ENCODE results near the gene STC2. TPM values are rescaled to one million over a fixed set of nuclear protein-coding genes. Genes with fewer than 3 reads are reported as not detected.

Gene STC2
- total and polyA plus RNA-seq, 10 of the 15 experiments (the other 5 are each of a cell fraction or from before 2014, with no cell fraction given): 0.05 to 4.8 (median 2.0) TPM

- Histone ChIP-seq H3K36me3 (ENCODE audit: control insufficient read depth in 2 of 2, insufficient read depth in 2 of 2, low read length in 1 of 2) (no peaks in the 10 kb centered on the region), H4K20me1 (ENCODE audit: control insufficient read depth, insufficient read depth) (no peaks in the 10 kb centered on the region), H2AFZ (ENCODE audit: control insufficient read depth, low read depth, low read length) (no peak overlapping the region), H3K4me3 (no peak overlapping the region), H3K4me2 (ENCODE audit: control insufficient read depth, insufficient read depth) (no peak overlapping the region), H3K79me2 (ENCODE audit: control insufficient read depth, insufficient read depth, low read length) (no peaks in the 10 kb centered on the region), H3K27ac (ENCODE audit: control insufficient read depth, insufficient read depth) (no peak overlapping the region), H3K27me3 (replicated peaks in 1 of 2; ENCODE audit: control insufficient read depth in 2 of 2, insufficient read depth in 2 of 2, low read length in 1 of 2) (peaks cover 0 to 2% of the 10 kb centered on the region in 2 experiments; a peak in 2 of 4 replicates), H3K4me1 (ENCODE audit: control insufficient read depth, insufficient read depth, low read length) (peaks cover 26% of the 10 kb centered on the region), H3K9ac (ENCODE audit: control insufficient read depth, insufficient read depth, low read length) (no peak overlapping the region), H3K9me3 (replicated peaks; ENCODE audit: control insufficient read depth, insufficient read depth, low read length) (no peaks in the 10 kb centered on the region)
- FAIRE-seq: no peak
- ATAC-seq: no peak
- BruUV-seq (replicated peaks): no TSS peak
- ChIA-PET CTCF (interaction anchor here (0.8 to 5.9 kb wide), 5 partner anchors 9 to 317 kb away, joined by 3 to 79 read pairs (median 5); partner anchors contain the start of gene STC2), POLR2A (interaction anchor here (0.5 kb wide), 1 partner anchor 271 kb away, joined by 3 read pairs; no protein-coding TSS in a partner anchor), SMC1A (ENCODE audit: uncharacterized antibody, unreplicated experiment) (interaction anchor here (0.6 to 5.3 kb wide), 5 partner anchors 20 to 318 kb away, joined by 3 to 29 read pairs (median 3); no protein-coding TSS in a partner anchor), RAD21 (ENCODE audit: unreplicated experiment) (interaction anchor here (0.9 to 2.6 kb wide), 3 partner anchors 34 to 275 kb away, joined by 3 to 22 read pairs (median 4); no protein-coding TSS in a partner anchor)
- DNase-seq (ENCODE audit: low read depth, low spot score): no peak
- in situ Hi-C loops (cut with MboI): no loop called here
- WGBS (ENCODE audit: insufficient coverage, insufficient replicate concordance, low lambda C conversion rate, missing lambda C conversion rate): 67% methylated on average over 1 of the region's 1 CpG
- intact Hi-C loops (cut with micrococcal nuclease; ENCODE audit: unreplicated experiment): loop anchor here (10.0 kb wide), 1 partner anchor 679 kb away; no protein-coding TSS in a partner anchor
- TF ChIP-seq PML (IDR thresholded peaks at IDR 0.05; ENCODE audit: low read length): no peak
- TF ChIP-seq USF2 (IDR thresholded peaks at IDR 0.05; ENCODE audit: borderline replicate concordance, low read depth, low read length): no peak
- no peak for TF ChIP-seq SUPT20H (IDR thresholded peaks at IDR 0.05; ENCODE audit: borderline replicate concordance, control insufficient read depth, low read depth, low read length)
- TF ChIP-seq ASH2L (IDR thresholded peaks at IDR 0.05; ENCODE audit: borderline replicate concordance, low read depth): no peak
- no peak for TF ChIP-seq BCLAF1 (IDR thresholded peaks at IDR 0.05)
- no peak for TF ChIP-seq CHD4 (IDR thresholded peaks at IDR 0.05)
- no peak for TF ChIP-seq EED (IDR thresholded peaks at IDR 0.05; ENCODE audit: low read depth)
- no peak for TF ChIP-seq CBX3 (IDR thresholded peaks at IDR 0.05; ENCODE audit: borderline replicate concordance, low read depth)
- TF ChIP-seq, protein P1, sequence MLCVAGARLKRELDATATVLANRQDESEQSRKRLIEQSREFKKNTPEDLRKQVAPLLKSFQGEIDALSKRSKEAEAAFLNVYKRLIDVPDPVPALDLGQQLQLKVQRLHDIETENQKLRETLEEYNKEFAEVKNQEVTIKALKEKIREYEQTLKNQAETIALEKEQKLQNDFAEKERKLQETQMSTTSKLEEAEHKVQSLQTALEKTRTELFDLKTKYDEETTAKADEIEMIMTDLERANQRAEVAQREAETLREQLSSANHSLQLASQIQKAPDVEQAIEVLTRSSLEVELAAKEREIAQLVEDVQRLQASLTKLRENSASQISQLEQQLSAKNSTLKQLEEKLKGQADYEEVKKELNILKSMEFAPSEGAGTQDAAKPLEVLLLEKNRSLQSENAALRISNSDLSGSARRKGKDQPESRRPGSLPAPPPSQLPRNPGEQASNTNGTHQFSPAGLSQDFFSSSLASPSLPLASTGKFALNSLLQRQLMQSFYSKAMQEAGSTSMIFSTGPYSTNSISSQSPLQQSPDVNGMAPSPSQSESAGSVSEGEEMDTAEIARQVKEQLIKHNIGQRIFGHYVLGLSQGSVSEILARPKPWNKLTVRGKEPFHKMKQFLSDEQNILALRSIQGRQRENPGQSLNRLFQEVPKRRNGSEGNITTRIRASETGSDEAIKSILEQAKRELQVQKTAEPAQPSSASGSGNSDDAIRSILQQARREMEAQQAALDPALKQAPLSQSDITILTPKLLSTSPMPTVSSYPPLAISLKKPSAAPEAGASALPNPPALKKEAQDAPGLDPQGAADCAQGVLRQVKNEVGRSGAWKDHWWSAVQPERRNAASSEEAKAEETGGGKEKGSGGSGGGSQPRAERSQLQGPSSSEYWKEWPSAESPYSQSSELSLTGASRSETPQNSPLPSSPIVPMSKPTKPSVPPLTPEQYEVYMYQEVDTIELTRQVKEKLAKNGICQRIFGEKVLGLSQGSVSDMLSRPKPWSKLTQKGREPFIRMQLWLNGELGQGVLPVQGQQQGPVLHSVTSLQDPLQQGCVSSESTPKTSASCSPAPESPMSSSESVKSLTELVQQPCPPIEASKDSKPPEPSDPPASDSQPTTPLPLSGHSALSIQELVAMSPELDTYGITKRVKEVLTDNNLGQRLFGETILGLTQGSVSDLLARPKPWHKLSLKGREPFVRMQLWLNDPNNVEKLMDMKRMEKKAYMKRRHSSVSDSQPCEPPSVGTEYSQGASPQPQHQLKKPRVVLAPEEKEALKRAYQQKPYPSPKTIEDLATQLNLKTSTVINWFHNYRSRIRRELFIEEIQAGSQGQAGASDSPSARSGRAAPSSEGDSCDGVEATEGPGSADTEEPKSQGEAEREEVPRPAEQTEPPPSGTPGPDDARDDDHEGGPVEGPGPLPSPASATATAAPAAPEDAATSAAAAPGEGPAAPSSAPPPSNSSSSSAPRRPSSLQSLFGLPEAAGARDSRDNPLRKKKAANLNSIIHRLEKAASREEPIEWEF (IDR thresholded peaks at IDR 0.05; ENCODE audit: insufficient replicate concordance, low read depth, low read length): no peak
- TF ChIP-seq CREM (IDR thresholded peaks at IDR 0.05; ENCODE audit: low read depth): no peak
- TF ChIP-seq RB1 (IDR thresholded peaks at IDR 0.05; ENCODE audit: borderline replicate concordance): no peak
- TF ChIP-seq RBBP5 (conservative IDR thresholded peaks at IDR 0.05): no peak
- no peak for TF ChIP-seq CHD2 (IDR thresholded peaks at IDR 0.05; ENCODE audit: borderline replicate concordance, low read depth, low read length)
Measured at GRCh38 chr5:173295796-173296195, 32.4 kb downstream of the STC2 start.

Data from GM12878 (cell line).